Measurements from ENCODE around the gene KIF3B.
"Not testable (repeated sequence)": the region's sequence is repeated elsewhere in the genome, so short reads cannot be mapped to it uniquely, and the experiment has no call there.

Gene KIF3B

DNA sequence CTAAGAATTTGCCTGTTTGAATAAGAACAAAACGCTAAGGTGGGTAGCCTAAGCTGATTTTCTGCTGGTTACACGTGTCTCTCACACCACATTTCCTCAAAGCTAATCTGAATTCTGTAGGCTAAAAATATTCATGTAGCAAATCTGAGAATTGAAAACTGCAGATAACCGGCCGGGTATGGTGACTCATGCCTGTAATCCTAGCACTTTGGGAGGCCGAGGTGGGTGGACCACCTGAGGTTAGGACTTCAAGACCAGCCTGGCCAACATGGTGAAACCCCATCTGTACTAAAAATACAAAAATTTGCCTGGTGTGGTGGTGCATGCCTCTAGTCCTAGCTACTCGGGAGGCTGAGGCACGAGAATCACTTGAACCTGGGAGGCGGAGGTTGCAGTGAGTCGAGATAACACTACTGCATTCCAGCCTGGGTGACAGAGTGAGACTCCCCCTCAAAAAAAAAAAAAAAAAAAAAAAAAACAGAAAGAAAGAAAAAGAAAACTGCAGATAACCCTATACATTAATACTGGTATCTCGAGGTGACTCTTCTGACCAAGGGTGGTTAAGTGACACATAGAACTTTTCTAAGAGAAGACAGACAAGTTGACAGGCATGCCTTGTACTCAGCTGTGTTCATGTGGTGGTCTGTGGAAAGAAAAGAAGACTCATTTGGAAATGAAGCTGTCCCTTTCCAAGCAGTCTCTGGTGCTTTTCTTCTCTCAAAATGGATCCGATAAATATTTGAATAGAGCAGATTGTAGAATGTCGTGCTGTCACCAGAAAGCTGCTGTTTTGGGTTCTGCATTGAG, 55.9 kb downstream of the KIF3B start:
- no peak for DNase-seq

DNA sequence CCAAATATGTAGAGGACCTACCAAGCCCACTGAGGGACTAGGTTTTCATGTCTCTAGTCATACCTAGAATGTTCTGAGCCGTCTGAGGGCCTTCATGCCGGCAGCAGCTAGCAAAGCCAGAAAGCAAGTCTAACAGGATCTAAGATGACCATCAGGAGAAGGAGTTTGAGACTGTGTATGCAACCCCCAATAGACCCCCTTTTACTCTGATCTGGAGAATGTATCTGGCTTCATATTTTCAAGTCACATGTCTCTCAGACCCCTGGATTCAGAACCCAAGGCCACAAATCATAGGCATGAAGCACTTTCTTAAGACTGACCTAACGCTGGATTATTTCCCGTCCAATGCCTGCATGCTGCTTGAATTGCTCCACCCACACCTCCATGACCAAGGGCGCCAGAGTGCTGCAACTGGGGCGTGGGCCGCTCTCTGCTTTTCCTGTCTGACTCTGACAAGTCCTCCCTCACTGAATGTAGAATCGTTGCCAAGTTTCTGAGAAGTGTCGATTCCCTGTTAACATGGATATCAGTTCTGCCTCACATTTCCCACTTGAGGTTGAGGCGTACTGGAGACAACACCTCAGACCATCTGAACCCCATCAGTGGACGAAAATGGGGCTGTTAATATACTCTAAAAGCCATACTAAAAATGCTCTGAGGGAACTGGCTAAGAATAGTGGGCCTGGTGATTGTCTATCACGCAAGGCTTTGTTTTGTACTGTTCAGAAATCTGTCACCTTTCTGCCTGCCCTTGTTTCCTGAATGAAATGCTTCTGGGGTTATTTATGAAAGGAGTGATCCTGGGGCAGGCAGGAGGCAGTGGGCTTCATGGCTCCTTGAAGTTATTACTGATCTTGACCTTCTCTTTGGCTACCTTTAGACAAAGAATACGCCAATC, 56.8 kb downstream of the KIF3B start:
- no peak for DNase-seq

DNA sequence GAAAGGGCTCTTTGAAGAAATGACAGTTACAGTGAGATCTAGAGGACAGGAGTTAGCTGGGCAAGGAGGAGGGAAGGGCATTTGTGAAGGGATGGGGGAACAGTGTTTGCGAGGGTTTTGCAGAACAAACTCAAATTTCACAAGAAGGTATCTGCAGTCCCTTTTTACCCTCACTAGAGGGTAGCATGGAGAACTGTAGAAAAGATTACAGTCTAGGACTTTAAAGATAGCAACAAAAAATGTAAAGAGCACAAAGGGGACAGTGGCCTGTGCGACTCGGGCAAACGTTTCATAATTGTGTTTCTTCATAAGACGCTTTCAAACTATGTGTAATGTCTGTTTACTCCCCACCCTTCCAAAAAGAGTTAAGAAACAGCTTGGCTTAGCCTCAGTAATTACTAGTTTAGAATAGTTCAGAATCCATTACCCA, 59.5 kb downstream of the KIF3B start:
- peak; percentile 11 for DNase-seq

DNA sequence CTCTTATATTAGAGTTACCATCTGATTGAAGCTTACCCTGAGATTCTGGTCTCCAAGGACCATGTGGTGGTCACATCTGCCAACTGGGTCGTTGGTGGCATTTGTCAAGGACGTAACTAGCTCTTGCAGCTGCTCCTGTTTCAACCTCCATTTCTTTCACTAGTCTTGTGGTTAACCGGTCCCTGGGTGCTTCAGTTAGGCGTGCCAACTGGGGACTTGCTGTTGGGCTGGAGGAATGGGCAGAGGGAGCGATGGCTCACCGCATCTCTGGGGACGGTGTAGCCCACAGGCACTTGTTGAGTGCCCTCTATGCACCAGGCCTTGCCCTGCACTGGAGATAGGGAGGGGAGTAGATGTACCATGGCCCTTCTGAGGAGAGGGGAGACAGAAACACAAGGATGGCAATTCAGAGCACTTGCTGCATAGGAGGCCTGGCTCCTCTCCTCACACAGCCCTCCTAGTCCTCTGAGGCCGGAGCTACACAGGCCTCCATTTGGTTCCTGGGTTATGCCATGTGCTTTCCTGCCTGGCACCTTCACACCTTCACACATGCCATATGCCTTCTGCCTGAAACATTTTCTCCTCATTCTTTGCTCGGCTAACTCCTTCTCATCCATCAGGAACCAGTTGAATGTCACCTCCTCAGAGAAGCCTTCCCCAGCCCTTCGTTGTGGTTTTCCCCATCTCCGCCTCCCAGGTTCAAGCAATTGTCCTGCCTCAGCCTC, 60.6 kb downstream of the KIF3B start:
- no peak for DNase-seq

DNA sequence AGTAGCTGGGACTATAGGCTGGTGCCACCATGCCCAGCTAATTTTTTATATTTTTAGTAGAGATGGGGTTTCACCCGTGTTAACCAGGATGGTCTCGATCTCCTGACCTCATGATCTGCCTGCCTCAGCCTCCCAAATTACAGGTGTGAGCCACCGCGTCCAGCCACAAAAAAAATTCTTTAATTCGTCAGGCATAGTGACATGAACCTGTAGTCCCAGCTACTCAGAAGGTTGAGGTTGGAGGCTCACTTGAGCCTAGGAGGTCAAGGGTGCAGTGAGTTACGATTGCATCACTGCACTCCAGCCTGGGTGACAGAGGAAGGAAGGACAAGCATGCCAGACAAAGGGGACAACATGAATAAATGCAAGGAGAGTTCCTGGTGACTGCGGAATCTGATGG, 61.2 kb downstream of the KIF3B start:
- no peak for DNase-seq

DNA sequence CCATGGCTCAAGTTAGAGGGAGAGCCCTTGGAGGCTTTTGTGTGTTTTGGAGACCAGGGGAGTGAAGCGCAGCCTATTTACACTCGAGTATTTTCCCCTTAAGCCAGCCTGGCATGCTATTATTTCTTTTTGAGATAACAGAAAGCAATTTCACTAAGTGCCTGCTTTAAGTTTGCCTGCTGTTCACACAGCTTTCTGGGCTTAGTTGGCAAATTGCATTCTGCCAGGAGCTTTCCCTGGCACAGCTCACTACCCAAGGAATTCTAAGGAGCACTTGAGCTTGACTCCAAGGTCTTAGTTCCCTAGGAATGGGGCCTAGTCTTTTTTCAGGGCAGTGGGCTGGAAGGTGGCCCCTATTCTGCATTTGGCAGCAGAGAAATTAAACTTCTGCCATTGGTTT, 61.7 kb downstream of the KIF3B start:
- no peak for DNase-seq

DNA sequence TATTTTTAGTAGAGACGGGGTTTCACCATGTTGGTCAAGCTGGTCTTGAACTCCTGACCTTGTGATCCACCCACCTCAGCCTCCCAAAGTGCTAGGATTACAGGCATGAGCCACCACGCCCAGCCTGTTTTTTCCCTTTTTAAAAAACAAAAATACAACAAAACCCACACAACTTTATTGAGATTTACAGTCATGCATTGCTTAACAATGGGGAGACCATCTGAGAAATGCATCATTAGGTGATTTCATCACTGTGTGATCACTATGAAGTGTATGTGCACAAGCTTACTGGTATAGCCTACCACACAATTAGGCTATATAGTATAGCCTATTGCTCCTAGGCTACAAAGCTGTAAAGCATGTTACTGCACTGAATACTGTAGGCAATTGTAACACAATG, 63.6 kb downstream of the KIF3B start:
- not testable (repeated sequence) for DNase-seq

DNA sequence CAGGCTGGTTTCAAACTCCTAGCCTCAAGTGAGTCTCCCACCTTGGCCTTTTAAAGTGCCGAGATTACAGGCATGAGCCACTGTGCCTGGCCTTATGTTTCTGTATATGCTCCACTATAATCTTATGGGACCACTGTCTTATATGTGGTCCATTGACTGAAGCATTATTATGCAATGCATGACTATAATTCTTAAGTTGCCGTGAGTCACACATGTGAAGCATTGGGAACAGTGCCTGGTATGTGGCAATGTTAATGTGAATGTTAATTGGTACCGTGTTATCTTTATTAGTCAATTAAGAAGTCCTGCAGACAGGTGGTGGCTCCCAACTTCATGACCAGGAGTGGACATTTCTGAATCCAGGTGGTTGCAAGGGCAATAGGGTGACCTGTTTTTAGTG, 66.0 kb downstream of the KIF3B start:
- no peak for DNase-seq

DNA sequence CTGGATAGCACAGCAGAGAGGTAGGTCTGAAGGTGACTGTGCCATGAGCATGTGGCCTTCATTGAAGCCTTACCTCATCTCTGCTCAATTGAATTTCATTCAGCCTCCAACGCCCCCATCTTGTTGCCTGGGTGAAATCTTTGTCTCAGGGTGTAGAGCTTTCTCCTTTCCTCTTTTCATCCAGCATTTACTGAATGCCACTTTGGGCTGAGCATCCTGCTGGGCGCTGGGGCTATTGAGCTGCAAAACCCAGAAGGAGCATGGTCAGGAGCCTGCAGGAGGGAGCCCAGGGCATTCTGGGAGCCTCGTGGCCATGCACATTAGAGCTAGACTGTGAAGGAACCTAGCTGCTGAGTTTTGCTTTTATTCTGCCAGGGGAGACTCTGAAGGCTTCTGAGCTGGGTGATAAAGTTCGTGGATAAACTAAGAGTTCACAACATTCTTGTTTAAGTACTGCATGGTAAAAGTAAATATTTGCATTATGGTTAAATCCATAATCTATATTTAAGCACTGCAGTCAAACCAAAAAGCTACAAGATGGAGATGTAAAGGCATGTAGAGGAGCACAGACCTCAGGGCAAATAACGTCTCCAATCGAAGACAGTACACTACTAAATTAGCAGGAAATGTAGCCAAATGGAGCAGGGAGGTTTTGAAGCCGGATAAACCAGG, 67.5 kb downstream of the KIF3B start:
- no peak for DNase-seq

DNA sequence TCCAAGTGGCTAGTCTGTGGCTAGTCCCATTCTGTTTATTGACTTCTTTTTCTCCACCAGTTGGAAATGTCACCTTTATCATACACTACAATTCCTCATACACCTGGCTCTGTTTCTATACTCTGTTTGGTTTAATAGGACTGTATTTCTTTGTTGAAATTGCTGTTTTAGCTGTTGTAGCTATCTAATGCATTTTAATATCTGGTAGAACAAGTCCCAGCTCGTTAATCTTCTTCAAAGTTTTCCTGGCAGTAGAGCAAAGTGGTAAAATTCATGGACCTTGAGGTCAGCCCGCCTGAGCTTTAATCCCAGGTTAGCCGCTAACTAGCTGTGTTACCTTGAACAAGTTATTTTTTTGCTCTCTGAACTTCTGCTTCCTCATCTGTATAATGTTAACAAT, 70.8 kb downstream of the KIF3B start:
- no peak for DNase-seq

DNA sequence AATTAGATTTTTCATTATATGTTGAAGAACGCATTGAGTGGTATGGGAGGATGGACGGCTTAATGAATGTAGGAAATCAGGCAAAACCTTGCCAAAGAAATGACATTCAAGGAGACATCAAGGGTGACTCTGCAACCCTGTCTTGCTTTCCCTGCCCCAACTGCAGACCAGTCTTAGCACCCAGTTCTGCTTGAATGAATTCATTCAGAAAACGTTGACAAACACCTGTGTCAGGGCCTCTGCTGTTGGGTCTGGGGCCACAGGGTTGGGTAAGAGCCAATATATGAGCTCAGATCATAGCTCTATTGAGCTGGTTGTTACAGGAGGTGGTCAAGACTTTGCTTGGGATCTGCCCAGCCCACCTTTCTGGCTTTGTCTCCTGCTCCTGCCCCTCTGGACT, 73.0 kb downstream of the KIF3B start:
- DNase-seq = no peak

DNA sequence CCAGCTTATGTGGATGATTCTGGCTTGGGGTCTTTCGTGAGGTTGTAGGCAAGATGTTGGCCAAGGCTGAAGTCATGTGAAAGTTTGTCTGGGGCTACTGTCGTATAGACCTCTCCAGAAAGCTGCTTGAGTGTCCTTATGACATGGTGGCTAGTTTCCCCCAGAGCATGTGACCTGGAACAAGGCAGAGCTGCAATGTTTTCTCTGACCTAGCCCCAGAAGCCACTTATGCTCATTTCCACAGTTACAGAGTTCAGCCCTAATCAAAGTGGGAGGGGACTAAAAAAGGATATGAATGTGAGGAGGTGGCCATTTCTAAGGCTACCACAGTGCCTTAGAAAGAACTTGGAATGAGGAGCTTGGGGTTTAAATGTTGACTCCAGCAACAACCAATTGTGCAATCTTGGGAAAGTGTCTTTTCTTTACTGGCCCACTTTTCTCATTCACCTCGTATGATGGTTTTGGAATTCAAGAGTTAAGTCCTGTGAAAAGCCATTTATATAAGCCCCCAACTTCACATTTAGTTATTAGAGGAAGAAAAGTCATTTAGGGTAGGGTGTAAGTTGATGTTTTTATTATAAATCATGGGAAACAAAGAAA, 74.8 kb downstream of the KIF3B start:
- DNase-seq = no peak

DNA sequence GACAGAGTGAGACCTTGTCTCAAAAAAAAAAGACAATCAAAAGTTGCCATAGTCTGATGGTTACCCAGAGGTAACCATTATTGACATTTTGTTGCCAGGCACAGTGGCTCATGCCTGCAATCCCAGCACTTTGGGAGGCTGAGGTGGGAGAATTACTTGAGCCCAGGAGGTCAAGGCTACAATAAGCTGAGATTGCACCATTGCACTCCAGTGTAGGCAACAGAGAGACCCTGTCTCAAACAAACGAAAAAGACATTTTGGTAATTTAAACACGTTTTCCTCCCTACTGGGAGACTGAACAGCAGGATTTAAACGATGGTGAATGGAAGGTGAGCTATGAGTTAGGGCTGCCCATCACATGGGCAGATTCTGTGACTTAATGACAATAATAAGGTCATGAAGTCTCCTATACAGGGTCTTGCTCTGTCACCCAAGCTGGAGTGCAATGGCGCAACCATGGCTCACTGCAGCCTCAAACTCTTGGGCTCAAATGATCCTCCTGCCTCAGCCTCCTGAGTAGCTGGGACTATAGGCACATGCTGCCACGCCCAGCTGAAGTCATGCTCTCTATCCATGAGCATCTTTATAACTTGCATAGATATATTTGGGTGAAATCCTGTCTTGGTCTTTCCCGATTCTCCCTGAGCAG, 76.5 kb downstream of the KIF3B start:
- no peak for DNase-seq

DNA sequence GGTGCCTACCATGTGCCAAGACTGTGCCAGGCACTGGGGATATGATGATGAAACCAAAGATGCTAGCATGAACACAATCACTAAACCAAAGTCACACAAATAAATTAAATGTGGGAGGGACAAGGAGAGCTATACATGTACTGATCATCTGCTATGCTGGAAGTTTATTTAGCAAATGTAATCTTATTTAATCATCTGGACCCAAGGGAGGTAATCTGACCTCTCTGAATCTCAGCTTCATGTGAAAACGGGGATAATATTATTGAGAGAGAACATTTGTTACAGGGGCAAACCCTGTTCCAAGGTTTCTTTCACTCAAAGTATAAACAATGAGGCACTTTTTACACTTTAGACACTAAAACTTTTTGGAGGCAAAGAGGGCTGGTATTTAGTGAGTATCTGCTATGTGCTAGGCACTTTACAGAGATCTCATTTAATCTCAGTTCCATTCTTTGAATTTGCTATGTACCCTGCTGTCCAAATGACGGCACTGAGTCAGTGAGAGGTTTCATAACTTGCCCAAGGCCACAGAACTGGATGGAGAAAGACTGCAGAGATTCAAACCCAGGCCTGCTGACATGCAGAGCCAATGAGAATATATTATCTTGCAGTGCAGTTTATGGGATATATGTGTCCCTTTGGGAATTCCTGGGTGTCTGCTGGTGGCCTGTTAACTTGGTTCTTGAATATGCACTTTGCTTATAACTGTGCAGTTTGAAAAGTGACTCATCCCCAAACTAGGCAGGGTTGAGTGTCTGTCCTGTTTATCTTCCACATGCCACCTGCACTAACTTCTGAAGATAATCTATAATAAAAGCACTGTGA, 77.4 kb downstream of the KIF3B start:
- no peak for DNase-seq

DNA sequence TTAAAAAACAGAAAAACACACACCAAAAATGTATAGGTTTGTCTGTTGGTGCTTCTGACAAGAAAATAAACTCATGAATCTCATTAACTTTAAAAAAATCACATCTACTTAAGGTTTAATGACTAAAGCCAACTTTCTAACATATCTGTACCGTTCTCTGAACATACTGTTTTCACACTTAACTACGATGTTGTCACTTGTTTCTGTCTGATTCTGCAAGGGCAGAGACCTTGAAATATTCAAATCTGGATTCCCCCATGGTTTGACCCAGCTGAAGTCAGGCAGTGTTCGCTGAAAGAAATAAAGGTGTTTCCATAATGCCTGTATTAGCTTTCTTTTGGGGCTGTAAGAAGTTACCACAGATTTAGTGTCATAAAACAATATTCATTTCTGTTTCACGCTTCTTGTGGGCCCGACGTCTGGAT, 78.0 kb downstream of the KIF3B start:
- no peak for DNase-seq

DNA sequence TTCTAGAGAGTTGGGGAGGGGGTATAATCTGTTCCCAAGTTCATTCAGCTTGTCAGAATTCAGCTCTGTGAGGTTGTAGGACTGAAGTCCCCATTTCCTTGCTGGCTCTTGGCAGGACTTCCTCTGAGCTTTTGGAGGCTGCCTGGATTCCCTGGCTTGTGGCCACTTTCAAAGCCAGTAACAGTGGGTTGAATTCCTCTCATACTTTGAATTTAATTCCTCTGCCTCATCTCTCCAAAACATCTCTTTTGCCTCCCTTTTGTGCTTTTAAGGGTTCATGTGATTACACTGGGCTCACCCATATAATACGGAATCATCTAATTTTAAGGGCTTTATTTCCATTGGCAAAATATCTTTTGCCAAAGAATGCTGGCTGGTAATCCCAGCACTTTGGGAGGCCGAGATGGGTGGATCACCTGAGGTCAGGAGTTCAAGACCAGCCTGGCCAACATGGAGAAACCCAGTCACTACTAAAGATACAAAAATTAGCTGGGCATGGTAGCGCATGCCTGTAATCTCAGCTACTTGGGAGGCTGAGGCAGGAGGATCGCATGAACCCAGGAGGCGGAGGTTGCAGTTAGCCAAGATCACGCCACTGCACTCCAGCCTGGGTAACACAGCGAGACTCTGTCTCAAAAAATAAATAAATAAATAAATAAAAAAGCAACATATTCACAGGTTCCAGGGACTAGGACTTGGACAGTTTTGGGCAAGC, 78.6 kb downstream of the KIF3B start:
- not testable (repeated sequence) for DNase-seq

DNA sequence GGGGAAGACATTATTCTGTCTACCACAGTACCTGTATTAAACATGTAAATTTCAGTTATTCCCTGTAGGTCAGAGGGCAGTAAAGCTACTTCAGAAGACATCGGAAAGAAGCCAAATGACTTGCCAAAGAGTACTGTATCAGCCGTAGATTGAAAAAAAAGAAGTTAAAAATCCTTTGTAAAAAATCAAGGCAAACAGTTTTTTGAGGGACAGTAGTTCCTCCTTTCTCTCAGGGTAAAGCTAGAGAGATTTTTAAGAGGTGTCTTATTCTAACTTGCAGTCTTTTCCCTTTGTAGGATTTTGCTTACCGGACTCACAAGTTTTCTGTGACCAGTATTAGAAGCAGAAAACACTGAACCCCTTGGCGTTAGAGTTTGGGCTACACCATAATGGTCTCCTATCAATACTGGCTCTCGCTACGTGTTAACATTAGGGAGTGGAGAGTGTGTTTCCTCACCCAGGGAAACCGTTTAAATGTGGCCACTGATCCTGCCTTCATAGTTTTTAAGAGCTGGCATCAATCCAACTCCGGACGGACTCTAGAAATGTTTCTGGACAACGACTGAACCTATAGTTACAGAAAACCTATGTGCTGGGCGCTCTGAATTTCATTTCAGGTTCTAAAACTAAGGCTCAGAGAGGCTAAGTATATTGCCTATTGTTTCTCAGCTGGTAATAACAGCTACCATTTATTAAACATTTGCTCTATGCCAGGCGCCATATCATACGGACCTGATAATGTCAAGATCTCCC, 79.3 kb downstream of the KIF3B start:
- DNase-seq = no peak

DNA sequence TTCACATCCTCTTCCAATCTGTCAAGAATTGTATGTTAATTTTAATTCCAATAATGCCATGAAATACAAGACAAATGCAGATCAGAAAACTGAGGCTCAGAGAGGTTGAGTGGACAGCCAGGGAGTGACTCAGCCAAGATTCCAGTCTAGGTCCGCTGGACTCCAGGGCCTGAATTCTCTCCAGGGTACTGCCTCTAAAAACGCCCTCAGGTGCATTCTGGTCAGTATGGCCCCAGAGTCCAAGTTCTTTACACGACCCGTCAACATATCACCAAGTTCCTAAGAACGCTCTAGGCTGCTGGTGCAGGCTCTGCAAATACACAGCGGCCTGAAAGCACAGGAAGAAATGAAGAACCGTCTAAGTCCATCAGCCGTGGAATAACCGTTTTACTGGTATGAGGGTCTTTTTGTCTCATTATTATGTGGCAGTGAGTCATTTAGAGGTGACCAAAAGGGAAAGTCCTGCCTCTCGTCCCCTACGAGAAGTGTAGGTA, 80.0 kb downstream of the KIF3B start:
- DNase-seq = no peak
